GM12878 (cell line): ENCODE data around the gene TEX44.

Experiments
- ATF3 ChIP-seq: IDR thresholded peaks from 2 replicates; pipeline ENCODE4 v1.6.1; 2011; ENCODE audit warnings: low read depth, mild to moderate bottlenecking, low read length, moderate library complexity, borderline replicate concordance; ENCODE audit errors: extremely low read depth
- BHLHE40 ChIP-seq, 2 experiments: fragments of 450-650 bp in 1 of 2; IDR thresholded peaks; 2 replicates each; pipeline ENCODE4 v1.6.1; 2011 to 2017; ENCODE audit warnings: low read depth in 2 of 2, borderline replicate concordance in 1 of 2, improper control_type of control experiment in 1 of 2, low read length in 1 of 2, mild to moderate bottlenecking in 1 of 2
- CEBPB ChIP-seq, 2 experiments: fragments of 150-350 bp in 1 of 2; IDR thresholded peaks; 2 replicates each; pipeline ENCODE4 v1.6.1; 2012 to 2014; ENCODE audit warnings: low read depth in 2 of 2, low read length in 2 of 2, borderline replicate concordance in 1 of 2, inconsistent platforms in 1 of 2
- CHD2 ChIP-seq: IDR thresholded peaks from 2 replicates; pipeline ENCODE4 v1.6.1; 2011; ENCODE audit warnings: low read depth, low read length, improper control_type of control experiment, borderline replicate concordance
- CTCF ChIP-seq, 3 experiments: IDR thresholded peaks in 2 of 3; conservative IDR thresholded peaks in 1 of 3; 2 replicates each; pipeline ENCODE4 v1.5.1; 2011; ENCODE audit warnings: low read depth in 3 of 3, low read length in 3 of 3, mild to moderate bottlenecking in 3 of 3, control low read depth in 2 of 3, moderate library complexity in 2 of 3, inconsistent platforms in 1 of 3, mixed read lengths in 1 of 3; ENCODE audit not compliant: control insufficient read depth in 2 of 3, insufficient read depth in 1 of 3; ENCODE audit errors: extremely low read depth in 1 of 3
- JUND ChIP-seq: IDR thresholded peaks from 2 replicates; pipeline ENCODE4 v1.6.1; 2012; ENCODE audit warnings: low read depth, mild to moderate bottlenecking, low read length, improper control_type of control experiment, moderate library complexity
- MTA2 ChIP-seq: fragments of 450-650 bp; IDR thresholded peaks from 2 replicates; pipeline ENCODE4 v1.6.1; 2016; ENCODE audit warnings: low read depth, mild to moderate bottlenecking, moderate library complexity
- MXI1 ChIP-seq: fragments of 150-350 bp; IDR thresholded peaks from 2 replicates; pipeline ENCODE4 v1.6.1; 2011; ENCODE audit warnings: low read depth, mild to moderate bottlenecking, inconsistent platforms, low read length, improper control_type of control experiment
- POLR2A ChIP-seq: IDR thresholded peaks from 2 replicates; pipeline ENCODE4 v1.6.1; 2011; ENCODE audit warnings: low read depth, mild to moderate bottlenecking, low read length
- POLR2AphosphoS5 ChIP-seq: IDR thresholded peaks from 2 replicates; pipeline ENCODE4 v1.6.1; 2011; ENCODE audit warnings: mild to moderate bottlenecking, low read length, inconsistent platforms
- RCOR1 ChIP-seq: conservative IDR thresholded peaks from 2 replicates; pipeline ENCODE4 v1.6.1; 2012; ENCODE audit warnings: low read depth, low read length, improper control_type of control experiment
- REST ChIP-seq: IDR thresholded peaks from 2 replicates; pipeline ENCODE4 v1.6.1; 2012; ENCODE audit warnings: mild to moderate bottlenecking, low read depth, low read length
- TBL1XR1 ChIP-seq: IDR thresholded peaks from 2 replicates; pipeline ENCODE4 v1.6.1; 2012; ENCODE audit warnings: low read depth, low read length, improper control_type of control experiment
- TCF3 ChIP-seq: IDR thresholded peaks from 2 replicates; pipeline ENCODE4 v1.6.1; 2012; ENCODE audit warnings: low read depth, mild to moderate bottlenecking, low read length, borderline replicate concordance; ENCODE audit not compliant: insufficient read depth

GRCh38 chr2:231615058-231615671, 22.5 kb downstream of the TEX44 start:
- TF ChIP-seq ATF3: no peak
- TF ChIP-seq POLR2AphosphoS5: peak; percentile 18; the same call in 1 of the 2 replicates
- peak in 1 of 3 experiments; percentile 5; a peak in 1 of 6 replicates for TF ChIP-seq CTCF (IDR thresholded peaks at IDR 0.05 in 2 of 3, conservative IDR thresholded peaks at IDR 0.05 in 1 of 3; ENCODE audit: control insufficient read depth in 2 of 3, extremely low read depth in 1 of 3, insufficient read depth in 1 of 3, low read depth in 3 of 3, low read length in 3 of 3)
- TF ChIP-seq MTA2: no peak; the same call in 1 of the 2 replicates
- no peak for TF ChIP-seq TBL1XR1
- no peak for TF ChIP-seq RCOR1
- TF ChIP-seq POLR2A: peak; percentile 3
- no peak for TF ChIP-seq BHLHE40 (IDR thresholded peaks at IDR 0.05; ENCODE audit: borderline replicate concordance in 1 of 2, low read depth in 2 of 2, low read length in 1 of 2)
- TF ChIP-seq REST: no peak
- no peak for TF ChIP-seq TCF3
- TF ChIP-seq MXI1: 0 out of 2 replicates have a peak, but pooled peaks have one; percentile 17
- no peak for TF ChIP-seq CEBPB (IDR thresholded peaks at IDR 0.05; ENCODE audit: borderline replicate concordance in 1 of 2, low read depth in 2 of 2, low read length in 2 of 2)
- no peak for TF ChIP-seq JUND
- no peak for TF ChIP-seq CHD2
